ENCODE measurements around the gene TALDO1.
"Not testable (repeated sequence)": the region's sequence is repeated elsewhere in the genome, so short reads cannot be mapped to it uniquely, and the experiment has no call there.

TALDO1 gene

DNA sequence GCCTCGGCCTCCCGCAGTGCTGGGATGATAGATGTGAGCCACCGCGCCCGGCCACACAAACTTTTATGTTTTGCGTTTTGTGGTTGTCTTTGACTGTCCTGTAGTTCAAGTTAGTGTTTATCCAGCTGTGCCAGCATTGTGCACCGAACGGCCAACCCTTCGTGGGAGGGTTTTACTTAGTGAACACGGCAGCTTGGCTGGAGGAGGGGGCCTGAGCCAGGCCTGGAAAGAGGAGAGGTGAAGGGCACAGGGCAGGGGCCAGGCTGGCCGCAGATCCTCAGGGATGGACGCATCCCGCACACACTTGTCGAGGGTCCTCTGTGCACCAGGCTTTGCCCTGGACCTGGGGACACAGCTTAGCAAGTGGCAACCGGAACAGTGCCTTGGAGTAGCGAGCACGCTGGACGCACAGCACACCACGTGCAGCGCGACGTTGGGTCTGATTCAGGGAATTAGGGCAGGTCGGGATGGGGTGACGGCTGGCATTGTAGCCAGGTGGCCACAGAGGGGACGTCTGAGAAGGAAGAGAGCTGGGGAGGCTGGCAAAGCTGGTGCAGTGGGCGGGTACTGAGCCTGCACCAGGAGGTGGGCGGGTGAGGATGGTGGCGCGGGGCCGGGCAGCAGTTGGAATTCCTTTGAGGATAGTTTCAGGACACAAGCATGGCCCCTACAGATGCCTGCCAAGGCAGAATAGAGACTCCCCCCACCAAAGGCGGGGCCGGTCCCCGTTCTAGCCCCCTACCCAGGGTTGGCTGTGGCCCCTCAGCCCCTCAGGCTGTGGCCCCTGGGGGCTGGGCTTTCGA, 27.8 kb upstream of the TALDO1 start:
- no peak for DNase-seq

DNA sequence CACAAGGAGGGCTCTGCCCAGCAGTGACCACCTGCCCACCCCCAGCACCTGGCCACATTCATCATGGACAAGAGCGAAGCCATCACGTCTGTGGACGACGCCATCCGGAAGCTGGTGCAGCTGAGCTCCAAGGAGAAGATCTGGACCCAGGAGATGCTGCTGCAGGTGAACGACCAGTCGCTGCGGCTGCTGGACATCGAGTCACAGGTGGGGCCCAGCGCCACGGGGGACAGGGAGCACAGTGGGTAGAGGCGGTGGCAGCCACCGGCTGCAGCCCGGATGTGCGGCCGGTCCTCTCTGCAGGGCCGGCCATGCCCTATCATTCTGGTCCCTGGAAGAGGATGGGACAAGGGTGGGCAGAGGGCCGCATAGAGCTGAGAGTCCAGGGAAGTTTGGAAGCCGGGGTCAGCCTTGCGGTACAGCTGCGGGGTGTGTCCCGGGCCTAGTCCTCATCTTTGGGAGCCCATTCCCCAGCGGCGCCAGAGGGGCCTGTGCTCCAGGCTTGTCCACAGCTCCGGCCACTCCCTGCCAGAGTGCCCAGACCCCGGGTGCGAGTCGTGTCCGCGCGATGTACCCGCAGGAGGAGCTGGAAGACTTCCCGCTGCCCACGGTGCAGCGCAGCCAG, 27.1 kb upstream of the TALDO1 start:
- DNase-seq, result no peak

DNA sequence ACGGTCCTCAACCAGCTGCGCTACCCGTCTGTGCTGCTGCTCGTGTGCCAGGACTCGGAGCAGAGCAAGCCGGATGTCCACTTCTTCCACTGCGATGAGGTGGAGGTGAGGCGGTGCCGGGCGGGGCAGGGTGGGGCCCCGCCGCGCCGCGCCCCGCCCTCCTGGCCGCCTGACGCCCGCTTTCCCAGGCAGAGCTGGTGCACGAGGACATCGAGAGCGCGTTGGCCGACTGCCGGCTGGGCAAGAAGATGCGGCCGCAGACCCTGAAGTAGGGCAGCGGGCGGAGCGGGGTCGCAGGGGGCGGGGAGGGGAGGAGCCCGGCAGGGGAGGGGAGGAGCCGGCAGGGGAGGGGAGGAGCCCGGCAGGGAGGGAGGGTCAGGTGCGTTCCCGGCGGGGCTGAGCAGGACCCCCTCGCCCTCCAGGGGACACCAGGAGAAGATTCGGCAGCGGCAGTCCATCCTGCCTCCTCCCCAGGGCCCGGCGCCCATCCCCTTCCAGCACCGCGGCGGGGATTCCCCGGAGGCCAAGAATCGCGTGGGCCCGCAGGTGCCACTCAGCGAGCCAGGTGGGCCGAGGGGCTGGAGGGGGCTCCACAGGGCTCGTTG, 26.5 kb upstream of the TALDO1 start:
- DNase-seq, result no peak

DNA sequence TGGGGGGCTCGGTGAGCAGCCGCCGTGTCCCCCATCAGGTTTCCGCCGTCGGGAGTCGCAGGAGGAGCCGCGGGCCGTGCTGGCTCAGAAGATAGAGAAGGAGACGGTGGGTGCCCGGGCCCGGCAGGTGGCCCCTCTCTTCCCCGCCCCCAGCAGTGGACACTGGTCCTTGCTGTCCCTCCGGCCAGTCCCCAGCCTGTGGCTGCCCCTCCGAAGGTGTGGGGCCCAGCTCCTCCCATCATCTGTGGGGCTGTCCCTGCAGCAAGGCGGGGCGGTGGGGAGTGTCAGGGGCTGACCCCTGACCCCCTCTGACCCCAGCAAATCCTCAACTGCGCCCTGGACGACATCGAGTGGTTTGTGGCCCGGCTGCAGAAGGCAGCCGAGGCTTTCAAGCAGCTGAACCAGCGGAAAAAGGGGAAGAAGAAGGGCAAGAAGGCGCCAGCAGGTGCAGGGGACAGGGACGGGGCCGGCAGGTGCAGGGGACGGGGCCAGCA, 26.0 kb upstream of the TALDO1 start:
- no peak for DNase-seq

GRCh38 chr11:721741-722345, 25.4 kb upstream of the TALDO1 start:
- no peak for DNase-seq

DNA sequence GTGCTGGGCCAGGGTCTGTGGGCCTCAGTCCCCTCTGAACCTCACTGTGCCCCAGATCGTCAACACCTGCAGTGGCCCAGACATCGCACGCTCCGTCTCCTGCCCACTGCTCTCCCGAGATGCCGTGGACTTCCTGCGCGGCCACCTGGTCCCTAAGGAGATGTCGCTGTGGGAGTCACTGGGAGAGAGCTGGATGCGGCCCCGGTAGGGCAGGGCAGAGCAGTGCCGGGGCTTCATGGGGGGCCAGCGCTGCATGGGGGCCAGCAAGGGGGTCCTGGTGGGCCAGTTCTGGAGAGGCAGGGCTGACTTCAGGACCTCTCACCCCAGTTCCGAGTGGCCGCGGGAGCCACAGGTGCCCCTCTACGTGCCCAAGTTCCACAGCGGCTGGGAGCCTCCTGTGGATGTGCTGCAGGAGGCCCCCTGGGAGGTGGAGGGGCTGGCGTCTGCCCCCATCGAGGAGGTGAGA, 24.9 kb upstream of the TALDO1 start:
- no peak for DNase-seq

GRCh38 chr11:723120-723883, 24.0 kb upstream of the TALDO1 start:
- DNase-seq, result no peak

DNA sequence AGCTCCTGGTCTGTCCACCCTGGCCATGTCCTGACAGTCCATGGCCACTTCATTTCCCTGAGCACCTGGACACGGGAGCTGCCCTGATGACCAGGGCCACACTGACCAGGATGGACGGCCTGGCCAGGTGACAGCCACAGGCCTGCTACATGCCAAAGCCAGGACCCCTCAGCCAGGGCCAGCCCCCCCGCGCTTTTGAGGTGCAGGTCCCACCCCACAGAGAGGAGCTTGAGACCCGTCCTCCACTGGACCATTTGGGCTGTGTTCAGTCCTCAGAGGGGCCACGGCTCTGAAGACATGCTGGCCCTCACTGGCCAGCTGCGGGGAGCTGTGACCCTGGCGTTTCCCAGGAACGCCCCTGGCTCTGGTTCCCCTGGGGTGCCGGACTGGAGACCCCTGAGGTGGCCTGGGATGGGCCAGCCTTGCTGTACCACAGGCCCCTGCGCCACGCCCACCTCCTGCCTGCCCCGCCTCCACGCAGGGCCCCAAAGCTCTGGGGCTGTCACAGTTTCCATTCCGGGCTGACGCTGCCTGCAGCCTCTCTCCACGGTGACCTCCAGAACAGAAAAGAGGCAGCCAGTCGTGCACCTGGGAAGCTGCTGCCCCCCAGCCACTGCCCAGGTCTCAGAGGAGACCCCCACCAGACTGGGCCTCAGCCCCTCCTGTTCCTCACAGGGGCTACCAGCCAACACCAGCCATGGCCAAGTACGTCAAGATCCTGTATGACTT, 23.1 kb upstream of the TALDO1 start:
- no peak for DNase-seq

DNA sequence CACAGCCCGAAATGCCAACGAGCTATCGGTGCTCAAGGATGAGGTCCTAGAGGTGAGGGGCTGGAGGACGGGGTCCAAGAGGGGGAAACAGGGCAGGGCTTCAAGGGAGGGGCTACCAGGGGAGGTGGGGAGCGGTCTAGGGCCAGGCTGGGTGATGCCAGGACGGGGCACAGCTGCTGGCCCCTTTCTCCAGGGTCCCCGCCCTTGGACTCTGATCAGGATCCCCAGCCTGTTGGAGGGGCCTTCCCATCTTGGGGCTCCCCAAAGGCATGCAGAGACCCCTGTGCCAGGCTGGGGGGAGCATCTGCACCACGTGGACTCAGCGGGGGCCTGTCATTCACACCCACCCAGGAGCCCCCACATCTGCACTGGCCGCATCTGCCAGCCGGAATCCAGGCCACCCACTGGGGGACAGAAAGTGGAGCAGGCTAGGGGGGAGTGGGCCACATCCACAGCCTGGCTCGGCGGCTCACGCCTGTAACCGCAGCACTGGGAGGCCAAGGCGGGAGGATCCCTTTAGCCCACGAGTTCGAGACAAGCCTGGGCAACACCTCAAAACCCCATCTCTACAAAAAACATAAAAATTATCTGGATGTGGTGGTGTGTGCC, 22.4 kb upstream of the TALDO1 start:
- DNase-seq, result no peak

GRCh38 chr11:725624-726202, 21.6 kb upstream of the TALDO1 start:
- no peak for DNase-seq

DNA sequence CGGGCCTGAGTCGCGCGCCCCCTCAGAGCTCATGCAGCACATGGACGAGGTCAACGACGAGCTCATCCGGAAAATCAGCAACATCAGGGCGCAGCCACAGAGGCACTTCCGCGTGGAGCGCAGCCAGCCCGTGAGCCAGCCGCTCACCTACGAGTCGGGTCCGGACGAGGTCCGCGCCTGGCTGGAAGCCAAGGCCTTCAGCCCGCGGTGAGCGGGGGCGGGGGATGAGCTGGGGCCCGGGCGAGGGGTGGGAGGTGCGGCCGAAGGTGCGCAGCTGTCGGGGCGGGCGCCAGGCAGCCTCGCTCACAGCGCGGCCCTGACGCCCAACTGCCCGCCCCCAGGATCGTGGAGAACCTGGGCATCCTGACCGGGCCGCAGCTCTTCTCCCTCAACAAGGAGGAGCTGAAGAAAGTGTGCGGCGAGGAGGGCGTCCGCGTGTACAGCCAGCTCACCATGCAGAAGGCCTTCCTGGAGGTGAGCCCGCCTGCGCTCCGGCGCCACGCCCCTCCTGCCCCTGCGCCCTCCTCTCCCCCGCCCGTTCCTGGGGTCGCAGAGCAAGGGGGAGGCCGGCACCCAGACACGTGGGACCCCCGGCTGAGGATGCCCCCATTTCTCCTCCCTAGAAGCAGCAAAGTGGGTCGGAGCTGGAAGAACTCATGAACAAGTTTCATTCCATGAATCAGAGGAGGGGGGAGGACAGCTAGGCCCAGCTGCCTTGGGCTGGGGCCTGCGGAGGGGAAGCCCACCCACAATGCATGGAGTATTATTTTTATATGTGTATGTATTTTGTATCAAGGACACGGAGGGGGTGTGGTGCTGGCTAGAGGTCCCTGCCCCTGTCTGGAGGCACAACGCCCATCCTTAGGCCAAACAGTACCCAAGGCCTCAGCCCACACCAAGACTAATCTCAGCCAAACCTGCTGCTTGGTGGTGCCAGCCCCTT, 20.7 kb upstream of the TALDO1 start:
- no peak for DNase-seq

- DNase-seq, result no peak
Measured at GRCh38 chr11:727281-727701, 20.0 kb upstream of the TALDO1 start.

DNA sequence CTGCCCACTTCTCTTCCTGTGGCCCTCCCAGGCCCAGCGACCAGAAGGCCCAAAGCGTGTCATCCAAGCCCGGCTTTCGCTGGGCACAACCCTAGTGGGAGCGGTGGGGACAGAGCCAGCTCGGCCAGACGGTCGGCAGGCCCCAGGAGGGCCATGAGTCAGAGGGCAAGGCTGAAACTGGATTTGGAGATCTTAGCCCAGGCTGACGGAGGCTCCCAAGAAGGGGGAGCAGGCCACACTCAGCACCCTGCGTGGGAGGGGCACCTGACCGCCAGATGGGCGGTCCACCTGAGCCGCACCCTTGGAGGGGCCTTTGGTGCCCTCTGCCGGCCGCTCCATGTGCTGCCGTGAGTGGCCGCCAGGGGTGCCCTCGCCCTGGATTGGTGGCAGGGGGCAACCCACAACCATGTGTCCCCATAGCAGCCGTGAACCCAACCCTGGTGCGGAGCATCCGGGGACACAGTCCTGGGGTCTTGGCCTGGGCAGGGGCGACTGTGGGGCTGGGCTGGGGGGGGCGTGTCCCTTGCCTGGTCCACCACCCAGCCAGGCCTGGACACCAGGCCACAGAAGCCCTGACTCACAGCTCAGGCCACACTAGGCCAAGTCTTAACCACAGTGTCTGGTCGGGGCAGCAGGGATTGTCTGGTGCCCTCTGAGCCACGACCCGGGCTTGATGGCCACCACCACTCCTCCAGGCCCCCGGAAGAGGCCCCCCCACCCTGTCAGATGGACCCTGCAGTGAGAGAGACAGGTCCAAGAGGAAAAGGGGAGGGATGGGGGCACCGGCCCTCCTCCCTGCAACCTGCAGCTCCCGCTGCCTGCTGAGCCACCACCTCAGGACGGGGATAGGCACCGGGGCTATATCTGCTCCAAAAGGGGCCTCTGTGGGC, 19.2 kb upstream of the TALDO1 start:
- no peak for DNase-seq

- DNase-seq, result no peak
Measured at GRCh38 chr11:728901-729491, 18.3 kb upstream of the TALDO1 start.

GRCh38 chr11:729492-730074, 17.7 kb upstream of the TALDO1 start:
- no peak for DNase-seq

DNA sequence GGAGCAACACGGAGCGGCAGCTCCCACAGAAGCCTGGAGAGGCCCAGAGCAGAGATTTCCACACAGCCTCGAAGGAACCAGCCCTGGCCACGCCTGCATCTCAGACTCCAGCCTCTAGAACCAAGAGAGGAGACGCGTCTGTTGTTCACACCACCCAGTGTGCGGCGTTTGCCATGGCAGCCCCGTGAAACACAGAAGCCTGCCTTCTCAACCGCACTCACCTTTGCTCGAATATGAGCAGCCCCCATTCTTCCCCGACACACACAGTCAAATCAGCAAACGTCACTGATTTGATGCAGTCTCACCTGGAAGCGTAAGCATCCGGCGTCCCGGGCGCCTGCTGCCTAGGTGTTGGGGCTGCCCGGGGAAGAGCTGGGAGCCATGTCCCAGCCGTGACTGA, 14.2 kb upstream of the TALDO1 start:
- DNase-seq, result no peak

DNA sequence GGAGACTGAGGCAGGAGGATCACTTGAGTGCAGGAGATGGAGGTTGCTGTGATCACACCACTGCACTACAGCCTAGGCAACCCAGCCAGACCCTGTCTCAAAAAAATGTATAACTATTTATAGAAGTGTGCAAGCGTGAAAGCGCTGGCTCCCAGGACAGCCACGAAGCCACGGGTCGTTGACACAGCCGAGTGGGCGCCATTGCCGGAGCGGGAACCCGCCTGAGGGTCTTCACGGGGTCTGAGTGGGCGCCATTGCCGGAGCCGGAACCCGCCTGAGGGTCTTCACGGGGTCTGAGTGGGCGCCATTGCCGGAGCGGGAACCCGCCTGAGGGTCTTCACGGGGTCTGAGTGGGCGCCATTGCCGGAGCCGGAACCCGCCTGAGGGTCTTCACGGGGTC, 12.7 kb upstream of the TALDO1 start:
- DNase-seq, result not testable (repeated sequence)

DNA sequence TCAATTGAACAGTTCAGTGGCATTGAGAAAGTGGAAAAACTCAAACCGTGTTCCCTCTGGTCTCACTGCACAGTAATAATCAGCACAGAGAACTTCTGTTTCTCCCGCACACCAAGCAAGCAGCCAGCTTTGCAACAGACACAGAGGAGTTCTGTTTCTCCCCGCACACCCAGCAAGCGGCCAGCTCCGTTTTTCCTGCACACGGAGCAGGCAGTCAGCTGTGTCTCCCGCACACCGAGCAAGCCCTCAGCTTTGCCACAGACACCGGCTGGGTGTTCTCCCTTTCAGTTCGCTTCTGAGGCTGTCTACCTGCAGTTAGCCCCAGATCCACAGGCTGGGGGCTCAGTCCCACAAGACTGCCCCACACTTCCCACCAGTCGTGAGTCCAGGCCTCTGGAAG, 9.9 kb upstream of the TALDO1 start:
- no peak for DNase-seq
